GM12864 (cell line): ENCODE data around the gene NCCRP1.

Source experiments
- DNase-seq: peaks from one replicate; pipeline ENCODE4 v3.0.0-alpha.2; 2011; ENCODE audit warnings: low read depth
- H3K4me3 ChIP-seq: 2 replicates; pipeline ENCODE4 v1.5.1; 2011; ENCODE audit warnings: mild to moderate bottlenecking, low read depth, low read length, control low read depth
- TF ChIP-seq, protein P1 (sequence below): IDR thresholded peaks from 2 replicates; pipeline ENCODE4 v1.5.1; 2011; ENCODE audit warnings: low read depth, mild to moderate bottlenecking, moderate library complexity, low read length, control low read depth, inconsistent platforms; ENCODE audit errors: missing control alignments

NCCRP1 gene

DNA sequence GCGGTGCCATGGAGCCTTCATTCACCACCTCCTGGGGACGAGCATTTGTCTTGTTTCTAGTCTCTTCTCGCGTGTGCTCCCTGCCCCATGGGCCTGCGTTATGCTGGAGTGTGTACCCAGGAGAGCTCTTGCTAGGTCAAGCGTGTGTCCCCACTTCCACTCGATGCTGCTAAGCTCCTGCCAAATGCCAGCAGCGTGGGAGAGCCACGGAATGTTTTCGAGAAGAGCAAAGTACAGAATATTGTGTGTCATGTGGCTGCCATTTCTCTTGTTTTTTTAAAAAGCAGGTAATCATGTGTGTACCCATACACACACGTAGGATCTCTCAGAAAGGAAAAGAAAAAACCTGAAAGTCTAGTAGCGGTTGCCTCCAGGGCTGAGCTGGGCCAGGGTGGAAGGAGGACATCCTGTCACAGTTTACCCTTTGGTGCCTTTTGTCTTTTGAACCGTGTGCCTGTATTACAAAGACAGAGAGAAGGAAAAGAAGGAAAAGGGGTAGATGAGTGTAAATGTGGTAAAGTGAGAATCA, 42.6 kb upstream of the NCCRP1 start:
- TF ChIP-seq, protein P1, sequence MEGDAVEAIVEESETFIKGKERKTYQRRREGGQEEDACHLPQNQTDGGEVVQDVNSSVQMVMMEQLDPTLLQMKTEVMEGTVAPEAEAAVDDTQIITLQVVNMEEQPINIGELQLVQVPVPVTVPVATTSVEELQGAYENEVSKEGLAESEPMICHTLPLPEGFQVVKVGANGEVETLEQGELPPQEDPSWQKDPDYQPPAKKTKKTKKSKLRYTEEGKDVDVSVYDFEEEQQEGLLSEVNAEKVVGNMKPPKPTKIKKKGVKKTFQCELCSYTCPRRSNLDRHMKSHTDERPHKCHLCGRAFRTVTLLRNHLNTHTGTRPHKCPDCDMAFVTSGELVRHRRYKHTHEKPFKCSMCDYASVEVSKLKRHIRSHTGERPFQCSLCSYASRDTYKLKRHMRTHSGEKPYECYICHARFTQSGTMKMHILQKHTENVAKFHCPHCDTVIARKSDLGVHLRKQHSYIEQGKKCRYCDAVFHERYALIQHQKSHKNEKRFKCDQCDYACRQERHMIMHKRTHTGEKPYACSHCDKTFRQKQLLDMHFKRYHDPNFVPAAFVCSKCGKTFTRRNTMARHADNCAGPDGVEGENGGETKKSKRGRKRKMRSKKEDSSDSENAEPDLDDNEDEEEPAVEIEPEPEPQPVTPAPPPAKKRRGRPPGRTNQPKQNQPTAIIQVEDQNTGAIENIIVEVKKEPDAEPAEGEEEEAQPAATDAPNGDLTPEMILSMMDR: no peak
- no peak for DNase-seq
- no peak overlapping the region for H3K4me3 ChIP-seq

DNA sequence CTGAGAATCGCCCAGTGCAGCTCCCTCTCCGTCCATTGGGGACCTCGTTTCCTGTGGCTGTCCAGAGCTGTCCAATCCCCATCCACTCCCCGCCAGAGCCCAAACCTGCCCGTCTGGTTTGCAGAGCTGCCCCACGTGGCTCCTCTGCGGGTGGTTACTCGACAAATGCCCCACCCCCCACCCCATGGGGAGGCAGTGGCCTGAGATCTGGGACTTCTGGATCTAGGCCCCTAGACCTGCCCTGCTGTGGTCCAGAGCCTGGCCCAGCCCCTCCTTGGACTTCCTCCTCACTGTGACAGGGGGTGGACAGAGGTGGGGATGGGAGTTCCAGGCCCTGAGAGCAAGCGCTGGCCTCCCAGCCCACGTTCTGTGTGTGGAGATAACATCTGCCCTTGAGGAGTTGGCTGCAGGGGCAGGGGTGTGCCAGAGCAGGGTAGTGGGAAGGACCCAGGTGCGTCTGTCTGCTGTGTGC, 42.1 kb upstream of the NCCRP1 start:
- TF ChIP-seq, protein P1: no peak
- H3K4me3 ChIP-seq: no peak overlapping the region
- DNase-seq: no peak

DNA sequence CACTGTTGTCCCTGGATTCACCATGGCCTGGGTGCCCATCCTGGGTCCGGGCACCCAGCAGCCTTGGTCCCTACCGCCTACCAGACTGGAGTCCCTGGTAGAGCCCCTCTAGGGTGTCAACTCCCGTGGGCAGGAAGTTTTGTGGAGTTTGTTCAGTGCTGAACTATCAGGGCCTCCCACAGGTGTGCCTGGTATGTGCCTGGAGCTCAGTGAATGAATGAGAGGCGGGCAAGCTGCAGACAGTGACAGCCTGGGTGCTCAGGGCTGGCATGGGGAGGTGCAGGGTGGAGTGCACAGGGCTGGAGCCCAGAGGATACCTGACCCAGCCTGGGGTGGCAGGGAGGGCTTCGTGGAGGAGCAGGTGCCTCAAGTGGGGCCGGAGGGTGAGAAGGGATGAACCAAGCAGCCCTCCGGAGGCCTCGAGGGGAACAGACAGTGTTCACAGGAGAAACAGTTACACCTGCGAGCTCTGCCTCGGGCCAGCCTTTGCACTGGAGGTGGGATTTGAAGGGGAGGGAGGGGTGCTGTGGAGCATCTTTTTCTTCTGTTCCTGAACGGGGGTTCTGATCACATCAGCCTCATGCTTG, 41.6 kb upstream of the NCCRP1 start:
- no peak for DNase-seq
- TF ChIP-seq, protein P1: no peak
- H3K4me3 ChIP-seq: no peak overlapping the region

DNA sequence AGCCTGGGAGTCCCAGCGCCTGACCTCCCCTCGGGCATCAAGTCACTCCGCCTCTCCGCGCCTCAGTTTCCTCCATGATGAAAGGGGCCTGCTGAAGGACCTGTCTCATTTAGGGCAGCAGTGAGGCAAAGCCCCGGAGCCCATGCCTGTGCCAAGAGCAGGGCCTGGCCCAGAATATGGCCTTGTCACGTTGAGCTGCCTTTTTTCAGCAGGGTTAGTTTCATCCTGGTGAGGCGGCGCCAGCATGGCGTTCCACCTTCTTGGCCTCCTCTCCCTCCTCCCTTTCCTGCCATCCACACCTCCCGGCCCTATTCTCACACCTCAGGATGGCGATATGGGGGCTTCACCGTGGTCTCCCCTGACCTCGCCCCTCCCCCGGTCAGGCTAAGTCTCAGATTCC, 41.0 kb upstream of the NCCRP1 start:
- no peak for DNase-seq
- H3K4me3 ChIP-seq: no peak overlapping the region
- TF ChIP-seq, protein P1: no peak

DNA sequence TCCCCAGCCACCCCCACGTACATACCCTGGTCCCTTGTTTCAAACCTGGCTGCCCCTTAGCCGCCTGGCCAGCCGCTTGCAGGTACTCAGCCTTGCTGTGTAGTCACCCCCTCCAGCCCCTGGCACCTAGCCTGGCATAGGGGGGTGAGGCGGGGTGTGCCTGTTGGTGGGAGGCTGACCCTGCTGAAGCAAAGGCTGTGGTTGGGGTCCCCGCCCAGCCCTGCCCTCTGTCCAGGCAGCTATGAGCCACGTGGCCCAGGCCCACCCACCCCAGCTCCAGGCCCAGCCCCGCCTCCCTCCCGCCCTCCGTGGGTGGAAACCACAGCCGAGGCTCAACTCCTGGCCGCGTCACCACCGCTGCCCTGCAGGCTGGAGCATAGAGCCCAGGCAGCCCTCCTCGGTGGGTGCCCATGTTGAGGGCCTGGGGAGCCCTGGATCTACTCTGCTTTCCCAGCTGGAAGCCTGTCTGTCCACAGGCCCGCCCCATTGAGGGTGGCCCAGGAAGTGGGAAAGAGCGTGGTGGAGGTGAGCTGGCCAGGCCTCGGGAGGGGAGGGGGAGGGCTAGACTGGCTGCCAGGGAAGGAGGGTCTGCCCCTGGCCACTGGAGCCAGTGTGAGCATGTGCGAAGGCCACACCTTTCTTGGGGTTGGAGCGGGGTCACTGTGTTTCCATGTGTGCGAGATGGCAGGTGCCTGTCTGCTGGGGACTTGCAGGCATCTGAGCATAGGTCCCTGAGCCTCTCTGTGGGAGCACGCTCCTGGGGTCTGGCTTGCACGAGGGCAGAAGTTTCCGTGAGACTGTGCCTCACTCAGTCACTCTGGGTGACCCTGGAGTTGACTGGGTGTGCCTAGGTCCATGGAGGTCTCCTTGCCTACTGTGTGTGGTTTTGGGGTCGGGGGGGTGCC, 40.2 kb upstream of the NCCRP1 start:
- no peak for DNase-seq
- no peak overlapping the region for H3K4me3 ChIP-seq
- TF ChIP-seq, protein P1: no peak

DNA sequence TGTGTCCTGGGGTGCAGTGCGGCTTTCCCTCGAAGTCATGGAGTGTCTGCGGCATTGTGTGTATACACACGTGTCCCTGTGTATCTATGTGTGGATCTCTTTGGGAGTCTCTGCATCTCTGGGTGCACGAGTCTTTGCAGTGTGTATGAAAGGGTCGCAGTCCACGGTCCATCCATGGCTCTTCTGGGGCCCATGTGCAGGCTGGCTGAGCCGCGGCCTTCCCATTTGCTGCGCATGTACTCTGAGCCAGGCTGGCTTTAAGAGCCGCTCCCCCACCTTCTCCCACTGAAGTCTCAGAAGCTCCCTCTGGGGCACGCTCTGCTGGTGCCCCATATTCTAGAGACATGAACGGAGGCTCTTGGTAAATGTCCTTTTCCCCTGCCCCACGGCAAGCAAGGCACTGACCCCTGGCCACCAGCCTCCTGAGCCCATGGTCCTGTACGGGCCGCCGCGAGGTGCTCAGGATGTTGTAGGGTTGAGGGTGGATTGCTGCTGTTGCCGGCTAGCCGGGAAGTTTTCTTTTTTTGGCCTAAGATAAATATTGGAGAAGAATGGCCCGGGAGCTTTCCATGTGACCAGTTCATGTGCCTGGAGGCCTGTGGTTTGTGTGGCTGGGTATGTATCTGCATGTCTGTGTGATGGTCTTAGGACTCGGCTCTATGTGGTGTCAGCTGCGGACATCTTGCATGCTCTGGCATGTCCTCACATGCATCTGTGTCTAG, 39.3 kb upstream of the NCCRP1 start:
- no peak for DNase-seq
- no peak overlapping the region for H3K4me3 ChIP-seq
- TF ChIP-seq, protein P1: no peak
